ENCODE data around the gene CES1.
"Not testable (repeated sequence)": the region's sequence is repeated elsewhere in the genome, so short reads cannot be mapped to it uniquely, and the experiment has no call there.

The CES1 gene

DNA sequence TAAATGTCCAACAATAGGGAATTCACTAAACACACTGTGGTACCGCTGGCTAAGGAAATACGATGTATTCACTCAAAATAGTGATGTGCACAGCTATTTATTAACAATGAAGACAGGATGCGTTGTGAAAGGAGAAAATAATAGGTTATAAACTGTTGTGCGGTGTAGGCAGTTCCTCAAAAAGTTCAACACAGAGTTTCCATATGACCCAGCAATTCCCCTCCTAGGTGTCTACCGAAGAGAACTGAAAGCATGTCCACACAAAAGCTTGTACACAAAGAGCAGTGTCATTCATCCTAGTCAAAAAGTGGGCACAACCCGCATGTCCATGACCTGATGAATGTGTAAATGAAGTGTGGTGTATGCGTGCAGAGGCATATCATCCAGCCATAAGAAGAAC is 1.2 kb upstream of the CES1 start:
- TF ChIP-seq, protein P1, sequence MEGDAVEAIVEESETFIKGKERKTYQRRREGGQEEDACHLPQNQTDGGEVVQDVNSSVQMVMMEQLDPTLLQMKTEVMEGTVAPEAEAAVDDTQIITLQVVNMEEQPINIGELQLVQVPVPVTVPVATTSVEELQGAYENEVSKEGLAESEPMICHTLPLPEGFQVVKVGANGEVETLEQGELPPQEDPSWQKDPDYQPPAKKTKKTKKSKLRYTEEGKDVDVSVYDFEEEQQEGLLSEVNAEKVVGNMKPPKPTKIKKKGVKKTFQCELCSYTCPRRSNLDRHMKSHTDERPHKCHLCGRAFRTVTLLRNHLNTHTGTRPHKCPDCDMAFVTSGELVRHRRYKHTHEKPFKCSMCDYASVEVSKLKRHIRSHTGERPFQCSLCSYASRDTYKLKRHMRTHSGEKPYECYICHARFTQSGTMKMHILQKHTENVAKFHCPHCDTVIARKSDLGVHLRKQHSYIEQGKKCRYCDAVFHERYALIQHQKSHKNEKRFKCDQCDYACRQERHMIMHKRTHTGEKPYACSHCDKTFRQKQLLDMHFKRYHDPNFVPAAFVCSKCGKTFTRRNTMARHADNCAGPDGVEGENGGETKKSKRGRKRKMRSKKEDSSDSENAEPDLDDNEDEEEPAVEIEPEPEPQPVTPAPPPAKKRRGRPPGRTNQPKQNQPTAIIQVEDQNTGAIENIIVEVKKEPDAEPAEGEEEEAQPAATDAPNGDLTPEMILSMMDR (IDR thresholded peaks at IDR 0.05; ENCODE audit: low read depth, low read length, missing control alignments): no peak
- H3K4me3 ChIP-seq (ENCODE audit: low read depth, low read length): no peak overlapping the region
- no peak for DNase-seq (ENCODE audit: low read depth)
- in situ Hi-C loops (cut with HindIII; ENCODE audit: low sequenced_read_pairs): no loop called here

DNA sequence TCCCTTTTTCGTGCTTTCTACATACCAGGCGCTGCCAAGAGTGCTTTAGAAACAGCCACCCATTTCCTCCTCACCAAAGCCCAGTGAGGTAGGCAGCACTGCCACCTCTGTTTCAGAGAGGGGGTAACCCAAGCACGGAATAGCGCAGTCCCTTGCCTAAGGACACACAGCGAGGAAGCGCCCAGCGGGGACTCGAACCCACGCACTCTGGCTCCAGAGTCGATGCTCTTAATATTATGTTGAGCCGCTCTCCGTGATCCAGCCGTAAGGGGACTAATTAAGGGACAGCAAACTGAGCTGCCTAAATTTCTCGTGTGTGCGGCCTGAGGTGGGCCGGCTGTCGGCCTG is 497 bp downstream of the CES1 start:
- TF ChIP-seq, protein P1 (IDR thresholded peaks at IDR 0.05; ENCODE audit: low read depth, low read length, missing control alignments): no peak
- no peak for DNase-seq (ENCODE audit: low read depth)
- in situ Hi-C loops (cut with HindIII; ENCODE audit: low sequenced_read_pairs): no loop called here
- H3K4me3 ChIP-seq (ENCODE audit: low read depth, low read length): no peak overlapping the region

DNA sequence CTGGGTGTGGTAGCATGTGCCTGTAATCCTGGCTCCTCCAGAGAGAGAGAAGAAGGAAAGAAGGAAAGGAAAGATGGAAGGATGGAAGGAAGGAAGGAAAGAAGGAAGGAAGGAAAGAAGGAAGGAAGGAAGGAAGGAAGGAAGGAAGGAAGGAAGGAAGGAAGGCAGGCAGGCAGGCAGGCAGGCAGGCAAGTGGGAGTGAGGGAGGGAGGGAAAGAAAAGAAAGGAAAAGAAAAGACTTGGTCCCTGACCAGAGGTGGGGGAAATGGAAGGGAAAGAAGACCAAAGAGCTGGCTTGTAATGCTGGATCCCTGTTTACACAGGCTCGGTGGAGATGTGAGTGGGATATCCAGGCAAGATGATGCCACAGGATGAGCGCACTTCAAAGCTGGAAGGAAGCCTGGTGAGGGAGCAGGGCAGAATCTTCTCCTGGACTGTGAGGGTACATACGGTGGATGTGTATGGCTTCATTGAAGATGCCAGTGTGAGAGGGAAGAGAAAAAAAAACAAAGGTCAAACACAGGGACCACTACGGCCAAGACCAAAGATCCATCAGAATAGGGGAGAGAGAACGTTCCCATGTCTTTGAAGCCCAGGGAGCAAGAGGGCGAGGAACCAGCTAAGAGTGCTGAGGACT is 2.1 kb downstream of the CES1 start:
- TF ChIP-seq, protein P1 (IDR thresholded peaks at IDR 0.05; ENCODE audit: low read depth, low read length, missing control alignments): no peak
- in situ Hi-C loops (cut with HindIII; ENCODE audit: low sequenced_read_pairs): no loop called here
- no peak overlapping the region for H3K4me3 ChIP-seq (ENCODE audit: low read depth, low read length)
- no peak for DNase-seq (ENCODE audit: low read depth)

DNA sequence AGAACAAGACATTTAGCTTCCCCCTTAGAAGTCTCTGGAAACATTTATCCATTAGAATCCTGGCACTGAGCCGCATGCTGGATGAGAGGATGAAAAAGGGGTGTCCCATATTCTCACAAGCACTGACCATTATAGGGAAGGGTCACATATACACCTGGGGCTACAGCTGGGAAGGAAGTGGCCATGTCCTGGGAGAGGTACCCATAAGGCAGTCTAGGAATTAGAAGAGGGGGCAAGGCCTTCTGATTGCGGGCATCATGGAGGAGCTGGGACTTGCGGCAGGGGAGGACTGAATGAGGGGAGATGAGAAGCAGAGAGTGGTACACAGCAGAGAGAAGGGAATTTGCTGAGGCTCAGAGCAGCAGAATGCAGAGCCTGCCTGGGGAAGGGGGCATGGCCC is 3.7 kb downstream of the CES1 start:
- H3K4me3 ChIP-seq (ENCODE audit: low read depth, low read length); DNase-seq (ENCODE audit: low read depth); in situ Hi-C loops (cut with HindIII; ENCODE audit: low sequenced_read_pairs): not testable (repeated sequence)

DNA sequence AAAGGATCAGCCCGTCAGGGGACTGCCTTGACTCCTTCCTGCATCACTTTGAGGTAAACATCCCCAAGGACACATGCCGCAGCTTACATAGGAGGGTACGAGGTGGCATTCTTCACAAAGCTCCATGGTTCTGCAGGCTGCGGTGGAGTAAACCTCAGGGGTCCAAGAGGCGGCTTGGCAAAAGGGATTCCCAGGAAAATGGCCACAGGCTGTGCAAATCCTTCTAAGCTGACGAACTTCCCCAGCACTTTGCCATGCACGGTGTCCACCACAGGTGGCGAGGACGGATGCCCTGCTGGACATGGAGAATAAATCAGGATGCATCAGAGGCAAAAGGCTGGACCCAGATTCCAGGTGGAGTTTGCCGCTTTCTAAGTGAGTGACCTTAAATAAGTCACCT is 4.2 kb downstream of the CES1 start:
- no peak overlapping the region for H3K4me3 ChIP-seq (ENCODE audit: low read depth, low read length)
- TF ChIP-seq, protein P1 (IDR thresholded peaks at IDR 0.05; ENCODE audit: low read depth, low read length, missing control alignments): no peak
- in situ Hi-C loops (cut with HindIII; ENCODE audit: low sequenced_read_pairs): no loop called here
- no peak for DNase-seq (ENCODE audit: low read depth)

DNA sequence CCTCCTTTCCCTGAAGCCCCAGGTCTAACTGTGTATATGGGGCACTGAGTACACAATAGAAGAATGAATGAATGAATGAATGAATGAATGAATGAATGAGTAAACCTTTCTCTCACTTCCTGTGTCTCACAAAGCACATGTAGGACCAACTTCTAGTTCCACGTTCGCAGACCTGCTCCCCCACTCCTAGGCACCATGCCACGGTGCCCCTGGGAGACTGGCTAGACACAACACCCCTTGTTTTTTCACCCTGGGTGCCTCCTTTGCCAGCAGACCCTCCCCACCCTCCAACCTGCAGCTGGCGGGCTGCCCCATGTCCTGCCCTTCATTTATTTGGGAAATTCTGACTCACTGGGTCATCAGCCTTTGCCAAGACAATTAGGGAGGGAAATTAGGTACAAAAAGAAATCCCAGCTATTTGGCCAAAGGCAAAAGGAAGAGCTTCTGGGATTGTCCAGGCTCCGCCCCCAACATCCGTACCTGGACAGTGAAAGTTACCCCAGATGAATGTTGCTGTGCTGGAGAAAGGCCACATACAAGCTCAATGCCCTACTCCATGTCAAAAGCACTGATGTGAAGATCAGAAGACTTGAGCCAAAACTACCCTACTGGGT is 7.7 kb downstream of the CES1 start:
- no peak overlapping the region for H3K4me3 ChIP-seq (ENCODE audit: low read depth, low read length)
- TF ChIP-seq, protein P1 (IDR thresholded peaks at IDR 0.05; ENCODE audit: low read depth, low read length, missing control alignments): no peak
- in situ Hi-C loops (cut with HindIII; ENCODE audit: low sequenced_read_pairs): no loop called here
- DNase-seq (ENCODE audit: low read depth): no peak

DNA sequence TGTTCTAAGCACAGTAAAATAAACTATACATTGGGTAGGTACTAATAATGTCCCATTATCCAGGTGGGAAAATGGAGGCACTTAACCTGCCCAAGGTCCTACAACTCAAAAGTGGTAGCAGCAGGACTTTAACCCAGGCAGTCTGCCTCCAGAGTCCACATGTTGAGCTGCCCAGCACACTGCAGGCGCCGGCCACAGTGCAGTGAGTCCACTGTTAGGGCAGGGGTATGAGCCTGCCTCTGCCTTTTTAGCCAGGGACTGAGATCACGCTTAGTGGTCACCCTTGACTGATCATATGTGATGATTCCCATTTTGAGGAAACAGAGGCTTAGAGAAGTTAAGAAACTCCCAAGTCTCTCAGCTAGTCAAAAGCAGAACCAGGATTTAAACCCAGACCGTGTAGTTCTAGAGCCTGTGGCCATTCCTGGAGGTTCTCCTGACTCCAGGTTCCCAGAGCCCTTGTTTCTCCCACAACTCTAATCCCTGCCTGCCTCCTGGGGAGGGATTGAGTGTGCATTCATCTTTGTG is 8.4 kb downstream of the CES1 start:
- in situ Hi-C loops (cut with HindIII; ENCODE audit: low sequenced_read_pairs): no loop called here
- TF ChIP-seq, protein P1 (IDR thresholded peaks at IDR 0.05; ENCODE audit: low read depth, low read length, missing control alignments): no peak
- DNase-seq (ENCODE audit: low read depth): no peak
- H3K4me3 ChIP-seq (ENCODE audit: low read depth, low read length): no peak overlapping the region

Measured in astrocyte of the cerebellum (primary cell).